ENCODE data around the gene OR10G3.

OR10G3 gene

DNA sequence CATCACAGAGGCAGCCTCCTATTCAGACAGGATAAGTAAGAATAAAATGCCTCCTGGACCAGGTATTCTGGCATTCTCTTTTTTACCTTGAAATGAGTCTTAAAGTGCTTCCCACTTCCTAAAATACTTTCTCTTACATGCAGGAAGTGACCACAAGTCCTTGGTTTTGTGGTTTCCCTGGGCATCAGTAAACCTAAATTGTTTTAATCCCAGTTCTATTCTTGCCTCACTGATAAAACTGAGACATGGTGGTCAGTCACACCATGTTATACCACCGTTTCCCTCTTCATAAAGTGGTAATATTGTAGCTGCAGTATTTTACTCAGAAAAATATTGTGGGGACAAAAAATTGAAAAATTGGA is 52.6 kb downstream of the OR10G3 start:
- in situ Hi-C loops (cut with HindIII; ENCODE audit: low pct_unique_long_range_greater_than_20kb, low sequenced_read_pairs): no loop called here
- no peak for TF ChIP-seq JUND (IDR thresholded peaks at IDR 0.05; ENCODE audit: low read depth)
- no peak for DNase-seq (ENCODE audit: low read depth in 1 of 2, low spot score in 1 of 2)

DNA sequence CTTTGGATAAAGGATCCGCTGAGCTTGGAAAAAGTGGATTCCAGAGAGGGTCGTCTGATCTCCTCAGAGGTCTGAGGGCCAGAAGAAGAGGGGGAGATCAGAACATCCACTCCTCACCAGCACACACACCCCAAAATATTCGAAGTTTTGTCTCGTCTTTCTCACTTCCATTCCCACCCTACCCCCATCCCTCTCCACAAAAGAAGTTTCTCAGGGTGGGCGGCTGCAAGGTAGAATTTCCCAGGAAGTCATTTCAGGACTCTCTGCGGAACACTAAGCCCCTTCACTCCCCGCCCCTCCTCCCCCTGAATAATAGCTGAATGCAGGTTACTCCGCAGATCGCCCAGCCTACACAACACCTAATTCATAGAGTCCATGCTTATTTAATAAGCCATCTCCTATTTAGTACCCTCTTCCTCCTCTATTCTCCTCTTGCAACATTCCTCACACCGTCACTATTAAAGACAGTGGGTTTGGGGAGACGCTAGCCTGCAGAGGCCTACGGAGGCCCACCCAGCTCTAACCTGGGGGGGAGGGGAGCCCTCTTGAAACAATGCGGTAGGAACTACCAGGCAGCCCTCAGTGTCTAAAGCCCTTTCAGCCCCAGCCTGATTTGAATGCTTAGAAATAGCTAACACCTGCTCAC is 53.1 kb downstream of the OR10G3 start:
- TF ChIP-seq JUND (IDR thresholded peaks at IDR 0.05; ENCODE audit: low read depth): no peak
- in situ Hi-C loops (cut with HindIII; ENCODE audit: low pct_unique_long_range_greater_than_20kb, low sequenced_read_pairs): no loop called here
- DNase-seq (ENCODE audit: low read depth in 1 of 2, low spot score in 1 of 2): no peak

DNA sequence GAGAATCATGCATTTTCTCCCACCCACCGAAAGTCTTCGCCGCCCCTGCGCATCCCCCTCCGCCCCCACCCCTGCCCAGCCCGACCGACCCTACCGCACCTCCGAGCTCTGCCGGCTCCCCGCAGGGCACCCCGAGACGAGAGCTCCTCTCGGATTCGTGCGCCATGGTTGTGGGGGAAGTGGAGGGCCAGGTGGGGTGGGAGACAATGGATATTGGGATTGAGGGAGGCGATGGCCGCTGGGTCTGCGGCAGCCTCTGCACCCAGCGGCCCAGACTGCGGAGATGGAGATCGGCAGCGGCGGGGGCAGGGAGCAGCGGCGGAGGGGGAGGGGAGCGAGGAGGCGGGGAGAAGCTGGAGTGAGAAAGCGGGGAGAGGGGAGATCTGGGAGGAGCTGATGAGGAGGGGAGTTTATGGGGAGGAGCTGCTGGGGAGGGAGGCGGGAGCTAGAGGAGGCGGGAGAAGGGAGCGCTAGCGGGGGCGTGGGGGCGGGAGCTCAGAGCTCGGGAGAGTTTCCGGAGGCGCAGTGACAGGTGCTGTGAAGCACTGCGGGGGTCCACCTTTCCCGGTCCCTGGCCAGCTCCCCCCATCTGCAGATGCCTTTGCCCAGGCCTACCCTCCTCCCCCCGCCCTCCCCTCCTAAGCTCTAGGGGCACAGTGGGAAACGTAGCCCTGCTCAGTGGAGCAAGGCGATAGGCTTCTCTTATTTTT is 53.8 kb downstream of the OR10G3 start, which contains the start of gene SALL2:
SALL2 (minus strand) TSS at position 385 of the 710 bp plus-strand sequence; CDS start at position 166, 219 bp downstream.
- DNase-seq (ENCODE audit: low read depth in 1 of 2, low spot score in 1 of 2): peak in 1 of 2 experiments; percentile 80
- in situ Hi-C loops (cut with HindIII; ENCODE audit: low pct_unique_long_range_greater_than_20kb, low sequenced_read_pairs): no loop called here
- no peak for TF ChIP-seq JUND (IDR thresholded peaks at IDR 0.05; ENCODE audit: low read depth)

DNA sequence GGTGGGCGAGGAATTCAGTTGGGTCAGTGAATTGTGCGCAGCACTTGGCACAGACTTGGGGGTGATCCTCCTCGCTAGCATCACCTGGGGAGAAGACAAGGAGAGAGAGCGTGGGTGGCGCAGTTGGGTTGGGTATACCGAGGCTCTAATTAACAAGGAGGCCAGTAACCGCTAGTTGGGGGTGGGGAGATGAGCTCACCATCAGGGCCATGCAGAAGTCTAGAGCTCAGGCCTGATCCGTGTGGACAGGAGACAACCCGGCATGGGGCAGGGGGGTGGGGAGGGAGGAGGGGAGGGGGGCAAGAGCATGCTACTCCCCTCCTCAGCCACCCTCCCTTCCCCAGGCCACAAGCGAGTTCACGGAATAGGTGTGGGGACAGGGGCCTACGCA is 54.3 kb downstream of the OR10G3 start:
- DNase-seq (ENCODE audit: low read depth in 1 of 2, low spot score in 1 of 2): no peak
- in situ Hi-C loops (cut with HindIII; ENCODE audit: low pct_unique_long_range_greater_than_20kb, low sequenced_read_pairs): no loop called here
- no peak for TF ChIP-seq JUND (IDR thresholded peaks at IDR 0.05; ENCODE audit: low read depth)

DNA sequence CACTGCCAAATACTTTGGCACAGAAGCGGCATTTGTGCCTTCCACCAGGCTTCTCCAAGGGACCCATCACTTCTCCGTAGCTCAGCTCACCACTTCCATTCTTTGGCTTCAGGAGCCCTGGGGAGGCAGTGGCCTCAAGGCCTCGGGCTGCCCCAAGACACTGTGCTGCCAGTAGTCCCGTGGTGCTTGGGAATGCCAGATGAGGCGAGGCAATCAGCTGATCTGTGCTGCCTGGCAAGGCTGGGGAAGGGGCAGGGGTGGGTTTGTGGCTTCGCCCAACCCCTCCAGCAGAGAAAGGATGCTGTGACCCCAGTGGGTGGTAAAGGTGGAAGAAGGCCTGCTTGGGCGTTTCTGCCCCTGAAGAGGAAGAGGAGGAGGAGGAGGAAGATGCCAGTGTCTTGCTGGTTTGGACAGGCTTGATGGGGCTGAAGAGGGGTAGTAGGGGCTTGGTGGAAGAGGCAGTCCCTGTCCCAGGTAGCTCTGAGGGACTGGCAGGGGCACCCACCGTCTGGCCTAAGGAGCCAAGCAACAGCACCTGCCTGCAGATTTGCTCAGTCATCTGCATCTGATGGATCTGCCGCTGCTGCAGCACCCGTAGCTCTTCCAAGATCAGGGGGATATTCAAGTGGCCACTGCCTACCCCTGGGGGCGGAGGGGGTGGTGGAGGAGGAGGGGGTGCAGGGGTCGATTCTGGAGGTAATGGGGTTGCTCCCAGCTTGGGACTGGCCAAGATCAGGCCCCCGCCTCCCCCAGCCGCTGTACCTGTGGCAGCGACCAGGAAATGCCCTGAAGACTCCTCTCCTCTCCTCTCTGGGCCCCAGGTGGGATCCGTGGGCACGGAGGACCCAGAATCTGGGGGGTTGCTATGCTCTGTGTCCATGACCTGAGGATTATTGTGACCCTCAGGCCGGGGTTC is 55.0 kb downstream of the OR10G3 start:
- in situ Hi-C loops (cut with HindIII; ENCODE audit: low pct_unique_long_range_greater_than_20kb, low sequenced_read_pairs): no loop called here
- no peak for TF ChIP-seq JUND (IDR thresholded peaks at IDR 0.05; ENCODE audit: low read depth)
- DNase-seq (ENCODE audit: low read depth in 1 of 2, low spot score in 1 of 2): no peak

DNA sequence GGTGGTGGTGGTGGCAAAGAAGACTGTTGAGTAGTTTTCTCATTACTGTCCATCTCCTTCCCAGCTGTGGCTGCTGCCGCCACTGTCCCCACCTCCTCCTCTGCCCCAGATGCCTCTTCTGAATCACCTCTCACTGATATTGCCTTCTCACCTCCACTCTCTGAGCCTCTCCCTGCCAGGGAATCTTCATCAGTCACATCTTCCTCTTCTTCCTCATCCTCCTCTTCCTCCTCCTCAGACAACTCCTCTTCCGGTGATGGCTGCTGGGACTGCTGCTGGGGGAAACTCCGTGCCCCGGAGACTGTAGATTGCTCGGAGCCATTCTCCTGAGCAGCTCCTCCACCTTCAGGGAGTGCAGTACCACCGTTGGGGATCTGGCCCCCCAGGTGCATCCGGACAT is 56.7 kb downstream of the OR10G3 start:
- in situ Hi-C loops (cut with HindIII; ENCODE audit: low pct_unique_long_range_greater_than_20kb, low sequenced_read_pairs): no loop called here
- DNase-seq (ENCODE audit: low read depth in 1 of 2, low spot score in 1 of 2): no peak
- TF ChIP-seq JUND (IDR thresholded peaks at IDR 0.05; ENCODE audit: low read depth): no peak

DNA sequence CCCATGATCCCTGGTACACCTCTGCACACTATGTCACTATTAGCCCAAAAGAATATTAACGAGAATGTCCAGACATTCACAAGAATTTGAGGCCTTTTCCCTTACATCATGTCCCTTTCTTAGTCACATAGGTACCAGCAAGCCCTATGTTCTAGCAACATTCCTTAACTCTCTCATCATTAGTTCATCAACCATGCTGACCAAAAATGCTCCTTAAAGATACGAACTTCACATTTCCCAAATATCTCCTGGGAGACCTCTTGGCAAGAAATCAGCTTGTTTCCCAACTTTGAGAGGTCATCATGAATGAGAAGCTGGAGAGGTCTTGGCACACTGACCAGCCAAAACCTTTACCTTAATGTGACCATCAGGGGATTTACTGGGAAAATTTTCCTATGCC is 58.4 kb downstream of the OR10G3 start:
- no peak for DNase-seq (ENCODE audit: low read depth in 1 of 2, low spot score in 1 of 2)
- in situ Hi-C loops (cut with HindIII; ENCODE audit: low pct_unique_long_range_greater_than_20kb, low sequenced_read_pairs): no loop called here
- no peak for TF ChIP-seq JUND (IDR thresholded peaks at IDR 0.05; ENCODE audit: low read depth)

DNA sequence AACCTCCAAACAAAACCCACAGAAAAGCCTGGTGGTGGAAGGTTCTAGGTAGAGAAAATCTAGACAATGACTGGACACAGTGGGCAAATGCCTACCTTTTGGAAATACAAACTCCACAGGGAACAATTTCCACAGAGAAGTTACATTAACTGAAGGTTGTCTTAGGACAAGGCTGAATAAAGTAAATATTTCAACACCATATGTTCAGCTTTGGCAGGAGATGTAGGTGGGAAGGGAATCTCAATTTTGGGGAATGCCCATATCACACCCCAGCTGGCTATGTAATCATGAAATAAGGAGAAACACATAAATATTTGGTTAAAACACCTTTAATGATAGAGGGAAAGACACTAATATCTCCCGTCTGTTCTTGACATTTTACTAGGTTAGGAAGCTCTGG is 59.1 kb downstream of the OR10G3 start:
- no peak for DNase-seq (ENCODE audit: low read depth in 1 of 2, low spot score in 1 of 2)
- in situ Hi-C loops (cut with HindIII; ENCODE audit: low pct_unique_long_range_greater_than_20kb, low sequenced_read_pairs): no loop called here
- no peak for TF ChIP-seq JUND (IDR thresholded peaks at IDR 0.05; ENCODE audit: low read depth)

DNA sequence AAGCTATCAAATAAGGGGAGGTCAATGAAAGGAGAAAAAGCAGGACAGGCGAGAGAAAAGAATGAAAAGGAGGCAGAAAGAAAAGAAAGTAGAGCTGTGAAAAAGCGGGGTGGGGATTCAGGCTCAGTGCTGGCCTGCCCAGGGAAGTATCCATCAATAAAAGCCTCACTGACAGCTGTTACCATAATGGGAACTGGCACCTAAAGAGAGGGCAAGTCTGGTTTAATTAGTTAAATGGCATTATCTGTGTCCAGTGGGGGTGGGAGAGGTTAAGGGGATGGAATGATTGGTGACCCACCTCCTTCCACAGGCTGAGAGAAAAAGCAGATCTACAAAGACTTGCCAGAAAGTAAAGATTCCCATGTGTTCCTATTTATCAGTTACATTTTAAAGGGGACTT is 61.2 kb downstream of the OR10G3 start:
- in situ Hi-C loops (cut with HindIII; ENCODE audit: low pct_unique_long_range_greater_than_20kb, low sequenced_read_pairs): no loop called here
- TF ChIP-seq JUND (IDR thresholded peaks at IDR 0.05; ENCODE audit: low read depth): no peak
- no peak for DNase-seq (ENCODE audit: low read depth in 1 of 2, low spot score in 1 of 2)

Data from T47D (cell line).